HG03442 (cell line): ENCODE results near the gene AKR1C2.
"Not testable (repeated sequence)": the region's sequence is repeated elsewhere in the genome, so short reads cannot be mapped to it uniquely, and the experiment has no call there.

Source experiments
- ATAC-seq: cut with Tn5 transposase; IDR thresholded peaks from one replicate; pipeline ENCODE4 v1.9.1; 2021; ENCODE audit warnings: mild to moderate bottlenecking, moderate library complexity; ENCODE audit not compliant: unreplicated experiment

The AKR1C2 gene

GRCh38 chr10:4991463-4991862, 12.2 kb downstream of the AKR1C2 start:
- not testable (repeated sequence) for ATAC-seq

GRCh38 chr10:4990217-4990616, 13.4 kb downstream of the AKR1C2 start:
- no peak for ATAC-seq

GRCh38 chr10:4988000-4988641, 15.5 kb downstream of the AKR1C2 start:
- not testable (repeated sequence) for ATAC-seq

- ATAC-seq, result no peak
Measured at GRCh38 chr10:4984971-4985594, 18.6 kb downstream of the AKR1C2 start.

- ATAC-seq, result no peak
Measured at GRCh38 chr10:4984223-4984622, 19.4 kb downstream of the AKR1C2 start.

GRCh38 chr10:4983615-4984216, 19.9 kb downstream of the AKR1C2 start:
- no peak for ATAC-seq

- no peak for ATAC-seq
Measured at GRCh38 chr10:4982764-4983226, 20.9 kb downstream of the AKR1C2 start.

- no peak for ATAC-seq
Measured at GRCh38 chr10:4981722-4982471, 21.8 kb downstream of the AKR1C2 start.

GRCh38 chr10:4980793-4981192, 22.9 kb downstream of the AKR1C2 start:
- ATAC-seq, result no peak

GRCh38 chr10:4978870-4979269, 24.8 kb downstream of the AKR1C2 start:
- ATAC-seq, result no peak

GRCh38 chr10:4977025-4977424, 26.6 kb downstream of the AKR1C2 start:
- ATAC-seq, result no peak

- ATAC-seq, result not testable (repeated sequence)
Measured at GRCh38 chr10:4974400-4974799, 29.3 kb downstream of the AKR1C2 start.

GRCh38 chr10:4973294-4973693, 30.4 kb downstream of the AKR1C2 start:
- ATAC-seq, result not testable (repeated sequence)

GRCh38 chr10:4972369-4973142, 31.1 kb downstream of the AKR1C2 start:
- not testable (repeated sequence) for ATAC-seq

- ATAC-seq, result not testable (repeated sequence)
Measured at GRCh38 chr10:4970362-4970761, 33.3 kb downstream of the AKR1C2 start.

- not testable (repeated sequence) for ATAC-seq
Measured at GRCh38 chr10:4969289-4969688, 34.4 kb downstream of the AKR1C2 start.

GRCh38 chr10:4967189-4967588, 36.5 kb downstream of the AKR1C2 start:
- ATAC-seq, result not testable (repeated sequence)

GRCh38 chr10:4965763-4966162, 37.9 kb downstream of the AKR1C2 start:
- not testable (repeated sequence) for ATAC-seq

- not testable (repeated sequence) for ATAC-seq
Measured at GRCh38 chr10:4963815-4964154, 39.9 kb downstream of the AKR1C2 start.
